Measurements from ENCODE around the gene TPCN1.

DNA sequence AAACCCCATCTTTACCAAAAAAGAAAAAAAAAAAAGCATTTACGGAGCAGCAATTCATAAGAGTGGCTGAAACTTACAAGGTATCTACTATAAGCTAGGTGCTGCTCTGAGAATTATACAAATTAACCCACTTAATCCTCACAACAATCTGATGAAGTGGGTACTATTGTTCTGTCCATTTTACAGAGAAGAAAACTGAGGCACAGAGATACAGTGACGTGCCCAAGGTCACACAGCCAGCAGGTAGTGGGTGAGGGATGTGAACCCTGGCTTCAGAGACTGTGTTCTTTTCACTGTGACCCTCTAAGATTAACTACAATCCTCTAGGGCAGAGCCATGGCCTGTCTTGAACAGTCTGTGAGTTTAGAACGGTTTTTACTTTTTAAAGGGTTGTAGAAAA lies 39.3 kb upstream of the TPCN1 start:
- TF ChIP-seq CTCF (IDR thresholded peaks at IDR 0.05; ENCODE audit: poor library complexity) (no peak), EZH2phosphoT487 (IDR thresholded peaks at IDR 0.05; ENCODE audit: low read depth, severe bottlenecking, unreplicated experiment) (no peak), EZH2 (IDR thresholded peaks at IDR 0.05; ENCODE audit: borderline replicate concordance) (no peak)

Measured in hepatocyte (in vitro differentiated cells).